GM23338 (cell line): ENCODE data around the gene PRRC2A. TPM values are rescaled to one million over a fixed set of nuclear protein-coding genes. Genes with fewer than 3 reads are reported as not detected.
A peak's percentile ranks its signal among the peaks of the same experiment; 100 is the strongest.
"Not testable (repeated sequence)": the region's sequence is repeated elsewhere in the genome, so short reads cannot be mapped to it uniquely, and the experiment has no call there.

Source experiments
- ATAC-seq: fragments of 200-7000 bp; cut with Tn5 transposase; 3 replicates; pipeline ENCODE4 v1.9.1; 2020
- DNase-seq: peaks from one replicate; pipeline ENCODE4 v3.0.0-alpha.2; 2015; ENCODE audit warnings: low spot score
- H2AFZ ChIP-seq: fragments of 200-600 bp; sonication (generic); 2 replicates; pipeline ENCODE4 v1.8.0; 2016; ENCODE audit warnings: antibody characterized with exemption, mild to moderate bottlenecking, moderate library complexity
- H3F3A ChIP-seq: fragments of 200-600 bp; sonication (generic); replicated peaks from 2 replicates; pipeline ENCODE4 v1.8.0; 2017; ENCODE audit warnings: antibody characterized with exemption, mixed run types, low read depth
- H3K27ac ChIP-seq: fragments of 200-600 bp; sonication (generic); 2 replicates; pipeline ENCODE4 v1.6.1; 2016; ENCODE audit warnings: low read depth
- H3K27me3 ChIP-seq: fragments of 200-600 bp; sonication (generic); 2 replicates; pipeline ENCODE4 v1.8.0; 2016; ENCODE audit warnings: mild to moderate bottlenecking, mixed run types, moderate library complexity; ENCODE audit not compliant: insufficient read depth
- H3K36me3 ChIP-seq: fragments of 200-600 bp; sonication (generic); 2 replicates; pipeline ENCODE4 v1.8.0; 2016; ENCODE audit warnings: mild to moderate bottlenecking; ENCODE audit not compliant: insufficient read depth
- H3K4me1 ChIP-seq: fragments of 200-600 bp; sonication (generic); 2 replicates; pipeline ENCODE4 v1.8.0; 2016; ENCODE audit warnings: mild to moderate bottlenecking, moderate library complexity; ENCODE audit not compliant: insufficient read depth
- H3K4me2 ChIP-seq: fragments of 200-600 bp; sonication (generic); 2 replicates; pipeline ENCODE4 v1.7.1; 2017; ENCODE audit warnings: mixed run types
- H3K4me3 ChIP-seq: fragments of 200-600 bp; sonication (generic); 2 replicates; pipeline ENCODE4 v1.6.1; 2016; ENCODE audit warnings: mixed run types
- H3K79me2 ChIP-seq: fragments of 200-600 bp; sonication (generic); replicated peaks from 2 replicates; pipeline ENCODE4 v1.8.0; 2017; ENCODE audit warnings: mild to moderate bottlenecking; ENCODE audit not compliant: insufficient read depth
- H3K9me2 ChIP-seq: fragments of 200-600 bp; sonication (generic); 2 replicates; pipeline ENCODE4 v1.8.0; 2017; ENCODE audit not compliant: insufficient read depth
- H4K20me1 ChIP-seq: fragments of 200-600 bp; sonication (generic); replicated peaks from 2 replicates; pipeline ENCODE4 v1.8.0; 2017; ENCODE audit warnings: mild to moderate bottlenecking; ENCODE audit not compliant: insufficient read depth
- H3K27ac Mint-ChIP-seq: 2 replicates; pipeline ENCODE4 v1.8.0; 2020; ENCODE audit warnings: inconsistent platforms, mild to moderate bottlenecking, moderate library complexity, mixed read lengths
- H3K27me3 Mint-ChIP-seq: 3 replicates; pipeline ENCODE4 v1.8.0; 2022; ENCODE audit warnings: low read depth, mild to moderate bottlenecking, moderate library complexity, mixed read lengths, inconsistent platforms; ENCODE audit not compliant: insufficient read depth, poor library complexity
- H3K36me3 Mint-ChIP-seq: 3 replicates; pipeline ENCODE4 v1.8.0; 2021; ENCODE audit warnings: low read depth, mild to moderate bottlenecking, inconsistent platforms, moderate library complexity, mixed read lengths
- H3K4me1 Mint-ChIP-seq: 3 replicates; pipeline ENCODE4 v1.8.0; 2020; ENCODE audit warnings: mild to moderate bottlenecking, inconsistent platforms, mixed read lengths
- H3K4me3 Mint-ChIP-seq: 3 replicates; pipeline ENCODE4 v1.8.0; 2021; ENCODE audit warnings: moderate library complexity, mild to moderate bottlenecking, inconsistent platforms, mixed read lengths
- H3K9me3 Mint-ChIP-seq: 3 replicates; pipeline ENCODE4 v1.8.0; 2020; ENCODE audit warnings: moderate library complexity, mild to moderate bottlenecking, inconsistent platforms, mixed read lengths
- CTCF ChIP-seq, 2 experiments: fragments of 200-600 bp in 1 of 2; sonication (generic) in 1 of 2; conservative IDR thresholded peaks; 2 replicates each; pipeline versions ENCODE4 v1.5.1 to v1.6.1; 2016 to 2017; ENCODE audit warnings: antibody characterized with exemption in 2 of 2, low read depth in 2 of 2, mild to moderate bottlenecking in 2 of 2, moderate library complexity in 1 of 2
- EZH2phosphoT487 ChIP-seq: fragments of 200-600 bp; sonication (generic); IDR thresholded peaks from one replicate; pipeline ENCODE4 v1.8.1; 2018; ENCODE audit warnings: antibody characterized with exemption; ENCODE audit not compliant: unreplicated experiment
- ZNF114 ChIP-seq: fragments of 250-450 bp; sonication (Bioruptor Pico); IDR thresholded peaks from 2 replicates; pipeline ENCODE4 v1.5.0; 2020; ENCODE audit warnings: mild to moderate bottlenecking, moderate library complexity
- polyA plus RNA-seq: library from polyadenylated mRNA; unstranded; fragments of >200 nt; fragmentation: Nextera tagmentation; extraction: Ambion mirVana; gene quantifications from 2 replicates; pipeline ENCODE4 v1.2.1, GENCODE V29; 2016
- total RNA-seq: library from RNA; depleted of rRNA; stranded (reverse); fragments of >200 nt; shearing (Covaris generic); gene quantifications from 2 replicates; pipeline ENCODE4 v1.2.3, GENCODE V29; 2014

The PRRC2A gene
- total and polyA plus RNA-seq, 2 experiments from 2014 or later, result 213 to 273 TPM

DNA sequence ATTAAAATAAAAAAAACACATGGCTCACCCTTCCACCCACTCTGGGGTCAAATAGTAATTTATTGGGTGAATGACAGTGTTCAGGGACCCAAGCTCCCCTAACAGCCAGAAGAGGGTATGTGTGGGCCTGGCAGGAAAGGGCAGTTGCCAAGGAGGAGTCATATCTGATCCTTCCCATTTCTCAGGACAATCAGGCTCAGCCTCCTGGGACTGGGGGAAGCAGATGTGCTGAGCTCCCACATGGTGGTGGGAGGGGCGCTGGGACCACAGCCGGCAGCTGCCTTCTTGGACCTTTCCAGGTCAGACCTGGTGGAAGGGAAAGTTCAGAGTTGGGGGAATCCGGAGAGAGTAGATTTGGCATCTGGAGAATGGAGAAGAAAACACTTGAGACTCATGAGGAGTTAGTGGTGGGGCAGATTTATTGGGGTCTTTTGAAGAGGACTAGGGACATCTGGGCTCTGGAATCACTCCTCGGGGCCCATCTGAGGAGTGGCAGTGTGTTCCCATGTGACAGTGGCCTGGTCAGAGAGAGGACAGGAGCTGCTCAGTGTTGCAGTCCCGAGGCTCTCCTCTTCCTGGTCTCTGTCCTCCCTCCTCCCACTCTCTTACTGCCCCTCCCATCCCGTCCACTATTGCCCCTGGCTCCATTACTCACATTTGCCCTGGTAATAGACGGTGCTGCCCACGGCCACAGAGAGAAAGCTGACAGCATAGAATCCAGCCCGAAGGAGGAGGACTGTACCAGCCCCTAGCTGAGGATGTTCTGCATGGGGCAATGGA is 31.5 kb upstream of the PRRC2A start:
- no peak overlapping the region for H3K4me3 Mint-ChIP-seq
- DNase-seq, result no peak
- no peak for ATAC-seq

DNA sequence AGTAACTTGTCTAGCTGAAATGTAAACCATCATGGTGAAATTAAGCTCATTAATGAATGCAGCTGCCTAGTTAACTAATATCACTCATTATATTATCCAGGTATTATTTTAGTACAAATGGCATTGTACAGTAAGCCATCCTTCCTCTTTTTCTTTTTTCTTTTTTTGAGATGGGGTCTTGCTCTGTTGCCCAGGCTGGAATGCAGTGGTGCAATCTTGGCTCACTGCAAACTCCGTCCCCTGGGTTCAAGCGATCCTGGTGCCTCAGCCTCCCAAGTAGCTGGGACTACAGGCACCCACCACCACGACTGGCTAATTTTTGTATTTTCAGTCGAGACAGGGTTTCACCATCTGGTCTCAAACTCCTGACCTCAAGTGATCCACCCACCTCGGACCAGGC is 29.8 kb upstream of the PRRC2A start:
- not testable (repeated sequence) for H3K4me3 Mint-ChIP-seq, H3F3A ChIP-seq, H3K4me1 Mint-ChIP-seq

More for the DNA sequence above, 31.5 kb upstream of the PRRC2A start:
- Histone ChIP-seq H3F3A (no peaks in the 10 kb centered on the region), H3K27me3 (no peaks in the 10 kb centered on the region), H3K36me3 (no peaks in the 10 kb centered on the region), H3K79me2 (no peaks in the 10 kb centered on the region), H3K4me3 (no peak overlapping the region), H2AFZ (peak overlapping the region; percentile 43; the same call in 1 of the 2 replicates), H3K4me2 (no peak overlapping the region), H3K27ac (no peak overlapping the region), H3K4me1 (no peaks in the 10 kb centered on the region), H4K20me1 (no peaks in the 10 kb centered on the region), H3K9me2 (no peaks in the 10 kb centered on the region)
- no peak for TF ChIP-seq ZNF114 (CRISPR knock-in tag)
- no peak for TF ChIP-seq EZH2phosphoT487
- TF ChIP-seq CTCF (conservative IDR thresholded peaks at IDR 0.05; ENCODE audit: low read depth in 2 of 2), result no peak
- H3K27me3 Mint-ChIP-seq, result peaks cover 10% of the 10 kb centered on the region
- no peak overlapping the region for H3K27ac Mint-ChIP-seq
- H3K4me1 Mint-ChIP-seq, result peaks cover 6% of the 10 kb centered on the region; the same call in 2 of the 3 replicates
- H3K9me3 Mint-ChIP-seq, result no peaks in the 10 kb centered on the region
- no peaks in the 10 kb centered on the region; the same call in 2 of the 3 replicates for H3K36me3 Mint-ChIP-seq

GRCh38 chr6:31592396-31592771 is 28.1 kb upstream of the PRRC2A start:
- Mint-ChIP-seq H3K27me3 (peaks cover 14% of the 10 kb centered on the region), H3K9me3 (no peaks in the 10 kb centered on the region), H3K27ac (no peak overlapping the region), H3K4me1 (peaks cover 3% of the 10 kb centered on the region; the same call in 1 of the 3 replicates), H3K4me3 (no peak overlapping the region), H3K36me3 (no peaks in the 10 kb centered on the region; the same call in 2 of the 3 replicates)
- H3K27me3 ChIP-seq, result no peaks in the 10 kb centered on the region
- no peak for DNase-seq
- no peak overlapping the region for H3K27ac ChIP-seq
- no peak for TF ChIP-seq CTCF (conservative IDR thresholded peaks at IDR 0.05; ENCODE audit: low read depth in 2 of 2)
- peak overlapping the region; percentile 63; the same call in 1 of the 2 replicates for H2AFZ ChIP-seq
- no peak overlapping the region for H3K4me3 ChIP-seq
- H3K36me3 ChIP-seq, result no peaks in the 10 kb centered on the region
- ATAC-seq, result no peak
- no peaks in the 10 kb centered on the region for H4K20me1 ChIP-seq
- no peaks in the 10 kb centered on the region for H3K9me2 ChIP-seq
- H3F3A ChIP-seq, result no peaks in the 10 kb centered on the region
- no peaks in the 10 kb centered on the region for H3K79me2 ChIP-seq
- H3K4me2 ChIP-seq, result no peak overlapping the region
- H3K4me1 ChIP-seq, result no peaks in the 10 kb centered on the region

More for the DNA sequence above, 29.8 kb upstream of the PRRC2A start:
- H3K4me3 ChIP-seq, H3K27ac ChIP-seq, H3K9me3 Mint-ChIP-seq, H3K36me3 ChIP-seq, H3K4me1 ChIP-seq, H3K4me2 ChIP-seq, H3K9me2 ChIP-seq, H2AFZ ChIP-seq, ATAC-seq, H3K27ac Mint-ChIP-seq, DNase-seq, H4K20me1 ChIP-seq, H3K79me2 ChIP-seq, H3K36me3 Mint-ChIP-seq, H3K27me3 ChIP-seq: not testable (repeated sequence)
- H3K27me3 Mint-ChIP-seq, result peaks cover 13% of the 10 kb centered on the region
